ENCODE results near the gene PDE11A.
A peak's percentile ranks its signal among the peaks of the same experiment; 100 is the strongest.

Gene PDE11A

DNA sequence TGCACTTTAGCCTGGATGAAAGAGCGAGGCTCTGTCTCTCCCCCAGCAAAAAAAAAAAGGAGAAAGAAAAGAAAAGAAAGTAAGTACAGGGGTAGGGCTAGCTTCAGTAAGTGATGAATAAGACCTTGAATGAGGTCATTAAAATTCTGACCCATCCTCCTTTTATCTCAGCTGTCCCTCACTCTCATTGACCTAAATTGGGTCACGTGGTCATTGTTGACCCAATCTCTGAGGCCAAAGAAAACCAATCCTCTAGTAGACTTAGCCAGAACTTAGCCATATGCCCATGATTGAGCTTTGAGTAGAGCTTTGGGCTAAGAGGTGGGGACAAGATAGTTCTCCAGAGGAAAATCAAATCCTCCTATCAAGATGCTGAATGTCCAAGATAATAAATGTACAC, 149.3 kb downstream of the PDE11A start:
- no peak for DNase-seq (ENCODE audit: low read depth in 3 of 3)

DNA sequence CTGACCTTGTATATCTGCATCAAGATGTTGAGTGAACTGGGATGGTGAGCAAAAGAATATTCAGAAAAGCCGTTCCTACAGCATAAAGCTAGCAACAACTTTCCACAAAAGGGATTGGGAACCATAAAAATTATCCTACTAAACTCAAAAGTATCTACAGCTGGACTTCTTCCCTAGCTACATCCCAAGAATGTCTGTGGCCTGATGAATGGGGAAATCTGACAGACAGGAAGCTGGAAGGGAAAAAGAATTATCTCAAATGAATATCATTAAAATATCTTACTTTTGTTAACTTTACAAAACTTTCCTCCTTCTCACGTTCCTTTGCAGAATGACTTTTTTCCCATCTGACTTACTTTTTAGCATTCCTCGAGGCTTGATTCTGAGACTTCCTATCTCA, 150.9 kb downstream of the PDE11A start:
- no peak for DNase-seq (ENCODE audit: low read depth in 3 of 3)

- DNase-seq (ENCODE audit: low read depth in 3 of 3), result no peak
Observed at GRCh38 chr2:177917169-177917568, 155.4 kb downstream of the PDE11A start.

GRCh38 chr2:177916342-177916741, 156.2 kb downstream of the PDE11A start:
- DNase-seq (ENCODE audit: low read depth in 3 of 3), result no peak

- no peak for DNase-seq (ENCODE audit: low read depth in 3 of 3)
Observed at GRCh38 chr2:177914247-177914646, 158.3 kb downstream of the PDE11A start.

DNA sequence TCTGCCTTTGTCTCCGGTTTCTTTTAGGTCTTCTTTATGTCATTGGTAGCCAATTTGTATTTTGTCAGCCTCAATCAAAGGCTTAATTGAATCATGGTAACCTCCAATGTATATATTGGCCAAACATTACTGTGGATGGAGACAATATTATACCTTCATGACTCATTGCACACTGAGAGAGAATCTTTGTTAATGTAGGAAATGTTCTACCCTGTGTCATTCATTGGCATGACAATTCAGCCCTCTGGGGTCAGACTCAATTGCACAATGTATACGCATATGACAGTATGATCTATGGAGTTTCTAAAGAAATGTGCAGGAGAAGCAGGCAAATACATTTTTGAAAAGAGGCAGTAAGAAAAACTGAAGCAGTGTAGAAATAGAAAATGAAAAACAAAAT, 162.6 kb downstream of the PDE11A start:
- DNase-seq (ENCODE audit: low read depth in 3 of 3), result no peak

DNA sequence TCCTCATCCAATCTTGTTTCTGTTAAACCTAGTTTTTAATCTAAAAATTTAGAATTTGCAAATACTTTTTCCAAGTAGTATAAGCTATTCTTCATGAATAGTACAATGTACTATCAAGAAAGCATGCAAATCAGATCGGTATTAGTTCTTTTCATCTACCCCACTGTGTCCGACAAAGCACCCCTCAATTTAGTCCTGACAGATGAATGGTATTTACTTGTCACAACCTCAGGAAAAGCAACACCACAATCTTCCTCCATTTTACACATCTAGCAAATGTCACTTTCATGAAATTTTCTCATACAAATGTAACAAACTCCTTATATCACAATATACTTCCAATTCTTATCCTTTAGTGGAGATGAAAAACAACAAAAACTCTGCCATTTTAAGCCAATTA, 163.8 kb downstream of the PDE11A start:
- DNase-seq (ENCODE audit: low read depth in 3 of 3), result no peak

DNA sequence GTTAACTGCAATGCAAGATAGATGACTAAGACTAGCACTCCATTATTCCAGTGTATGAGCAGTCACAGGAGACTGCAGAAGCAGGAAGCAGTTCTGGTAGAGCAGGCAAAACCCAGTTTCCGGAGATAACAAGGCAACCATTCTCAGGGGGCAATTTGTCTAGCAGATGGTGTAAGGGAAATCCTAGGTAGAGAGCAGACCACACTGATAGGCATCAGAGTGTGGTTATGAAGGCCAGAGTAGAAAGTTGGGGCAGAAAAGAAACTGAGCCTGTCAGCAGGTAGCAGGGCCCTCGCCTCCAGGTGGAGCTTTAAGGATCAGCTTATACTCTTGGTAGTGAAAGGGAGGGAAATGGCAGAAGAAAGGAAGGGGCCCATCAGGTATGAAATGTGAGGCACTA, 164.4 kb downstream of the PDE11A start:
- no peak for DNase-seq (ENCODE audit: low read depth in 3 of 3)

- peak; percentile 27 to 68 (median 33) for DNase-seq (ENCODE audit: low read depth in 3 of 3)
Observed at GRCh38 chr2:177906041-177906718, 166.4 kb downstream of the PDE11A start.

GRCh38 chr2:177905640-177906039, 166.9 kb downstream of the PDE11A start:
- DNase-seq (ENCODE audit: low read depth in 3 of 3), result no peak

- no peak for DNase-seq (ENCODE audit: low read depth in 3 of 3)
Observed at GRCh38 chr2:177902395-177903163, 170.0 kb downstream of the PDE11A start.

GRCh38 chr2:177900082-177900481, 172.5 kb downstream of the PDE11A start:
- no peak for DNase-seq (ENCODE audit: low read depth in 3 of 3)

GRCh38 chr2:177897278-177897677, 175.3 kb downstream of the PDE11A start:
- DNase-seq (ENCODE audit: low read depth in 3 of 3), result no peak

- no peak for DNase-seq (ENCODE audit: low read depth in 3 of 3)
Observed at GRCh38 chr2:177896587-177896986, 176.0 kb downstream of the PDE11A start.

- DNase-seq (ENCODE audit: low read depth in 3 of 3), result no peak
Observed at GRCh38 chr2:177894546-177894945, 178.0 kb downstream of the PDE11A start.

DNA sequence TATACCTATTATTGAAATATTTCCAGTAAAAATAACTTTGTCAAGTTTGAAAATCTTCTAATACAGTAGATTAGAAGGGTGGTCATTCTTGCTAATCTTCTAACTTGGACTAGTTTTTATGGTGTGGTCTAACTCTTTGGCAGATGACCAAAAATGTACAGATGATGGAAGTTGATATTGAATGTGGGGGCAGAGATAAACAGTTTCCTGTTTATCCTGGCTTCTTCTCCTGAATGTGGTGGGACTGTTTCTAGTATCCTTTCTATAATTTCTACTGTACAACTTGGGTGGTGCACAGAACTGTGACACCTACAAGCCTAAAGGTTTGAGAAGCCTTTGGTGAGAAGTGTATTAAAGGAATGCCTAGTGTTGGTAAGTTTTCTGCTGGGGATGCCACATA, 178.7 kb downstream of the PDE11A start:
- no peak for DNase-seq (ENCODE audit: low read depth in 3 of 3)

DNA sequence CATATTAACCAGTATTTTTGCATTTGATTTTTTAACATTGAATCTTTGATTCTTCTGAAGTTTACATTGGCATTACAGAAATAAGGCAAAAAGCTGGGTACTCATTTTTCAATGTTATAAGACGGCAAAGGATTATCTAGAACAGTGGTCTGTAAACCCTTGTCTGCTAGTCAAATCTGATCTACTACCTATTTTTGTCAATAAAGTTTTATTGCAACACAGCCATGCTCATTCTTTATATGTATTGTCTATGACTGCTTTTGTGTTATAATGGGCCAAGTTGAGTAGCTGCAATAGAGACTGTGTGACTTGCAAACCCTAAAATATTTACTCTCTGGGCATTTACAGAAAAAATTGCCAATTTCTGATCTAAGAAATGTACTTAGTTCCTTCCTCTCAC, 181.0 kb downstream of the PDE11A start:
- no peak for DNase-seq (ENCODE audit: low read depth in 3 of 3)

- DNase-seq (ENCODE audit: low read depth in 3 of 3), result no peak
Observed at GRCh38 chr2:177889818-177890460, 182.6 kb downstream of the PDE11A start.

DNA sequence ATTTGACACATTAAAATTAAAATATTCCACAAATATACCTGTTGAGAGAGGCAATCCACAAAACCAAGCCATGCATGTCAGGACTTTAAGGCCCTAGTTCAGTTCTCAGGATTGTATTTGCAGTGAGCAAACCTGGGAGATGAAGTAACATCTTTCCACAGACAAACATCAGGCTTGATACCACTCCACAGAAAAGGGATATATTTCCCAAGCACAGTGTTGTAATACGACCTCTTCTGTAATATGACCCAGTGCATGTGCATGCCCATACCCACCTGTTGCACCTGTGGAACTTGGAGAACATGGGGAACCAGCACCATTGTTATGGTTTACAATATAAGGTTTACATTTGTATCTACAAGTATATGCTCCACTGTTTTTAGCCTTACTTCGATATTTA, 184.0 kb downstream of the PDE11A start:
- DNase-seq (ENCODE audit: low read depth in 3 of 3), result no peak

DNA sequence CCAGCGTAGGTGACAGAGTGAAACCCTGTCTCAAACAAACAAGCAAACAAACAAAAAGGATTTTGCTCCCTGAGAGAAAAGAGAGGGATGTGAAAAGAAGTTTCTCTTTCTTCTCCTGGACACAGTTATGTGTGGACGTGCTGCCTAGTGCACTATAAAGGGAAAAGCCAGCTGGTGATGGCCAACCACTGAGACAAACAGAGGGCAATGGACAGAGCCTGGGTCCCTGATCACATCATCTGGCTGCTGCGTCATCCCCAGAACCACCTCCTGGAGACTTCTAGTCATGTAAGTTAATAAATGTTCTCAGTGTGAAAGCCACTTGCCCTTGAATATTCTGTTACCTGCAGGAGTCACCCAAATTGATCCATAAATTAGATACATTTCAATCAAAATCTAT, 184.9 kb downstream of the PDE11A start:
- DNase-seq (ENCODE audit: low read depth in 3 of 3), result no peak

GRCh38 chr2:177886824-177887223, 185.8 kb downstream of the PDE11A start:
- no peak for DNase-seq (ENCODE audit: low read depth in 3 of 3)

DNA sequence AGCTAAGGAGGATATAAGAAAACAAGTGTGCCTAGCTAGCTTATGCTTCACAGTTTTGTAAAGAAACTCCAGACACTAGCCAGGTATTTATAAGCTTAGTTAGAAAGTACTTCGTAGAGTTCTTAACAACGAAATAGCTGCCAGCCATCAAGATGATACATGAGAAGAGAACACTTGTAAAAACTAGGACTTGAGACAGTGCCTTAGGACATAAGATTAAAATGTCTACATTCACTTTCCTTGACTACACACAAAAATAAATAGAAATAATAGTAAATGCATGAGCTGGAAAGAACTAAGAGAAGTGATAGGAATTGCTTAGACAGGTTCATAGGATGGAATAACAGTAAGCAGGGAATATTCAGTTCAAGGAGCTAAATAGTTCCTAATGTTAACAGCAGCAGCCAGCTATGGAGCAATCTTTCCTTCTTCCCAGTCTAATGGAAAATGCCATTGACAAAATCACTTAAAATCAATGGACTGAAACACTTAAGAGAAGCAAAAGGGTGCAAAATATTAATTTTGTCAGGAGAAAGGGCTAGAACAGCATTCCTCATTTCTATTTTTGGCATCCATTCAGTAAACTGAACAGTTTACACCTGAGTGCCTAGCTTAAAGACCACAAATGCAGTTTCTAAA, 186.6 kb downstream of the PDE11A start:
- DNase-seq (ENCODE audit: low read depth in 3 of 3), result no peak

GRCh38 chr2:177883177-177883576, 189.4 kb downstream of the PDE11A start:
- DNase-seq (ENCODE audit: low read depth in 3 of 3), result no peak
